ENCODE results near the gene SPOPL.

GRCh38 chr2:138504546-138505235 lies 3.1 kb downstream of the SPOPL start:
- no peak for TF ChIP-seq CTCF (conservative IDR thresholded peaks at IDR 0.05 in 1 of 2, IDR thresholded peaks at IDR 0.05 in 1 of 2; ENCODE audit: low read depth in 1 of 2, low read length in 2 of 2)
- no peak for TF ChIP-seq EZH2 (IDR thresholded peaks at IDR 0.05; ENCODE audit: low read length, missing control alignments)

All from fibroblast of lung (primary cell).